CD4-positive, alpha-beta T cell treated with Interleukin-2 at 100 ng/mL for 4 hours (primary cell): ENCODE measurements around the gene IL1RAPL2.
"Not testable (repeated sequence)": the region's sequence is repeated elsewhere in the genome, so short reads cannot be mapped to it uniquely, and the experiment has no call there.

Experiments
- DNase-seq: peaks from one replicate; pipeline ENCODE4 v3.0.0-alpha.2; 2020; ENCODE audit warnings: low spot score

Gene IL1RAPL2

DNA sequence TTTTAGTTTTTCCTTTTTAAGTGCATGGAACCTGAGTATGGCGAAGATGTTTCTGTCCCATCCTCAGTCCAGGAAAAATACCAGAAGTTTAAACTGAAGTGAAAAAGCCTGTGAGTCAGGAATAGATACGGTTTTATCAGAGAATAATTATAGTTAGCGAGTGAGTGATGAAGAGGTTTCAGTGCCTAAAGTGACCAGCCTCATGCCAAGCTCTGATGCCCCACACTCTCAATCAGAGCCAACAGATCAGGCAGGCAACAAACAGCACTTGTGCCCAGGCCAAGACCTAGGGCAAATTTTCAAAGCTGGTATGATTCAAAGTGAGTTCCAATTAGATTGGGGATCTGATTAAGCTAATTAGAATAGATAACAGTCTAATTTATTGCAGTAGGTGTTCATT is 1043.5 kb downstream of the IL1RAPL2 start:
- DNase-seq = no peak

DNA sequence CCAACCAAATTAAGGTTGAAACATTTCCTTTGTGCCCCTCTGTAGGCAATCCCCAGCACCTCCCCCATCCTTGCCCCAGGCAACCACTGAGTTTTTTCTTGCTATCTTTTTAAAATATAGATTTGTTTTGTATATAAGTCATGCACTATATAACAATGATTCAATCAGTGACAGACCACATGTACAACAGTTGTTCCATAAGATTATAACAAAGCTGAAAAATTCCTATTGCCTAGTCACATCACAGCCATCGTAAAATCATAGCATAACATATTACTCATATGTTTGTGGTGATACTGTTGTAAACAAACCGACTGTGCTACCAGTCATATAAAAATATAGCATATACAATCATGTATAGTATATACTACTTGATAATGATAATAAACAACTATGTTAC is 1044.4 kb downstream of the IL1RAPL2 start:
- DNase-seq = no peak

- no peak for DNase-seq
Measured at GRCh38 chrX:105618393-105619101, 1052.5 kb downstream of the IL1RAPL2 start.

DNA sequence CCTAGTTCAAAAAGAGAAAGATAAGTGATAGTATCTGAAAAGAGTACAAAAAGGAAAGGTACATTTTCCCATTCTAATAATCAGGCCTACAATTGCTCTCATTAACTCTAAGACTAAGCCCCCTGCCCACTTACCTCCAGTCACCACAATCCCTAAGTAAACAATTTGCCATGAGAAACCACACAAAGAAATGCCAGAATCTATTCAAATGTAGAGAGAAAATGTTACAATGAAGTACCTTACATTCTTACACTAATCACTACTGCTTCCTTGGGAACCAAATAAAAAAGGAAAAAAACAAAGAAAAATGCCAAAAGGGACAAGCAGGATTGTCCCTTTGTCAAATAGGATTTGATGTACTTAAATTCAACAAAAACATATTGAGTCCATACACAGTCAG is 1068.2 kb downstream of the IL1RAPL2 start:
- DNase-seq = no peak

DNA sequence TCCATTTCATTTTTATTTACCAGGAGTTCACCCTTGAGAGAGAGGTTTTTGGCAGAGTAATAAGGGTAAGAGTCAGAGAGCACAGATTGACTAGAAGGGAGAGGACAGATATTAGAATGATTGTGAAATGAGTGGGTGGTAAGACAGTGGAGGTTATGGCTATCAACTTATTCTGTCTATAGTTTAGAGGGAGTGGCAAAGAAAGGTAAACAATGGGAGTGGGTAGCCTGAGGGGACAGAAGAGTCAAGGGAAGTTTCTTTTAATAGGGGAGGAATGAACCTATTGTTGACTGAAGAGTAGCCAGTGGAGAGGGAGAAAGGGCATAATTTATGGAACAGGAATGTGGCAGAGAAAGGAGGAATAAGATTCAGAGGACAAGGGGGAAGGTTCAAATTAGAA is 1069.8 kb downstream of the IL1RAPL2 start:
- no peak for DNase-seq

GRCh38 chrX:105636667-105637066 is 1070.7 kb downstream of the IL1RAPL2 start:
- DNase-seq = no peak

DNA sequence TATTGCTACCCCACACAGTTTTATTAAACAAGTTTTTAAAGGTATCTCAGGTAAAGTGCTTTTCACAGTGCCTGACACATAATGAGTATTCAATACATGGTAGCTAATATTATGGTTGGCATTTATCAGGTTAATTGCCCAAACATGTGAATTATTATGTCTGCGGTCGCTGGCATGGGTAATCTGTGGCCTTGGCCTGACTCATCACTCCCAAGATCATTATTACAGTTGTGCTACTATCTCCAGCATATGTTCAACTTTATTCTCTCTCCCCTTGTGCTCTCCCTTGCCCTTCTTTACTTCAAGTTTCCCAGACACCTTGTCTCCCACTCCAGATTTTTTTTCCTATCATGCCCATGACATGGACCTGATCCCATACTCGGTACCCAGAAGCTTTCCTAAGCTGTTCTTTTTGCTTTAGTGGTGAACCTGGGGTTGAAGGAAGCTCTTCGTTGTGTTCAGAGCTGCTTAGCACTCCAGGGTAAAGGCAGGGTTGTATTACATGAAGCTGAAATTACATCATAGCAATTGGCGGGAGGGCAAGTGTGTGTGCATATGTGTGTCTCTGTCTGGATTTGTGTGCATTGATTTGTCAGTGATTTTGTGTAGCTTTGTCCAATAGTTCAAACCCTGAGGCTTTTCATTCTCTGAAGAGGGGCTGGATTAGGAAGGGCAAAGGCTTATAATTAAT is 1079.8 kb downstream of the IL1RAPL2 start:
- no peak for DNase-seq

GRCh38 chrX:105646592-105647372 is 1080.8 kb downstream of the IL1RAPL2 start:
- DNase-seq = no peak

DNA sequence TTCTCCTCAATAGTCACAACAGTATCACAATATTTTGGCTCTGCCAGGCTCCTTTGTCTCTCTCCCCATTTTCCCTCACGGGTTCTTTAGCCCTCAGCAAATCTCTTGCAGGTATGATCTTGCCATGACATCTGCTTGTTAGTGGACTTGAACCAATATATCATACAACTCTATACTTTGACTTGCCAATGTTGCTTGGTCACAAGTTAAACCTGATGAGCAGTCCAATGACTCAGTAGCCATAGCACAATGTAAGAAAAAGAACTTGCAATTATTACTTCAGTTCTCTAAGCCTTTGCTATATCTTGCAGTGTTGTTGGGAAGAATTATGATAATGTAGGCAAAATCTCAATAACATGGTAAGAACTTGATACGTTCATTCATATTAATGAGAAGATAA is 1081.8 kb downstream of the IL1RAPL2 start:
- no peak for DNase-seq

DNA sequence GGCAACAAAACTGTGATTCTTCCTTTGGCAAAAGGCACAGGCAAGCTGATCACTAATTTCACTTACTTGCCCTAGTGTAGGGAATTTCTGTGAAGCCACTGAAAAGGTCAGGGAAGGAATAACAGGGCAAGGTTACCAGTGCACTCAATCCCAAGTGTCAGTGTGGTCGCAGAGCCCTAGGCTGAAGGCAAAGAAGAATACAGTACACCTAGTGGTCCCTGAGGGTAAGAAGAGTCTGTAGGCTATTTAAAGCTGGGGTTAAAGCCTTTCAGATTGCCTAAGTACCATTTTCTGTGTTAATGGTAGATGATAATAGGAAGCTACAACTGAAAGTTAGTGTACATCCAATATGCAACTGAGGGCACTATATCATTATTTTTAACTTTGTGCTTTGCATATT is 1082.7 kb downstream of the IL1RAPL2 start:
- DNase-seq = no peak

- DNase-seq = no peak
Measured at GRCh38 chrX:105650577-105650976, 1084.6 kb downstream of the IL1RAPL2 start.

DNA sequence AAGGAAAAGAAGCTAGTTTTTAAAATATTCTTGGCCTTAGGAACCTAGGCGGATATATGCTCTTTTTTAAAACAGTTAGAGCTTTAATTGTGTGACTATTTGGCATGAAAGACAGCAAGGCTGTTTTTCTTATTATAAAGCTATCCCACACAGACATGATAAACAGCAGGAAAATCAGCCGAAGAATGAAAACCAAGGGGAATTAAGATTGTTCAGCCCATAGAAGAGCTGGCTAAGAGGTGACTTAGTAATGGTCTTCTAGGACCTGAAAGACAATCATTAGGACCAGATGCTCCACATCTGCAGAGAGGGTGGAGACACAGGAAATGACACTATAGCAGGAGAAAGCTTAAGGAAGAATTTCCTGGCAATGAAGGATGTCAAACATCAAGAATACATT is 1085.0 kb downstream of the IL1RAPL2 start:
- DNase-seq = no peak

- no peak for DNase-seq
Measured at GRCh38 chrX:105653891-105654290, 1087.9 kb downstream of the IL1RAPL2 start.

GRCh38 chrX:105658136-105658535 is 1092.1 kb downstream of the IL1RAPL2 start:
- no peak for DNase-seq

- no peak for DNase-seq
Measured at GRCh38 chrX:105662248-105662647, 1096.2 kb downstream of the IL1RAPL2 start.

DNA sequence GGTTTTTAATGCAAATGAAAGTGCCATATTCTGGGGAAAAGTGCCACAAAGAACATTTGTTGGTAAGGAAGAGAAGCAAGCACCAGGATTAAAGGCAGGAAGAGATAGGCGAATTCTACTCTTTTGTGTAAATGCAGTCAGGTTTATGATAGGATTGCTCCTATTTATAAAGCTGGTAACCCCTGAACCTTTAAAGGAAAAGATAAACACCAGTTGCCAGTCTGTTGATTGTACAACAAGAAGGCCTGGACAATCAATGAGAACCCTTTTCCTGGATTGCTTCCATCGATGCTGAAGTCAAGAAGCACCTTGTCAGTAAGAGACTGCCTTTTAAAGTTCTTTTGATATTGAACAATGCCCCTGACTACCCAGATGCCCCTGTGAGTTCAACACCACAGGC is 1098.2 kb downstream of the IL1RAPL2 start:
- no peak for DNase-seq

DNA sequence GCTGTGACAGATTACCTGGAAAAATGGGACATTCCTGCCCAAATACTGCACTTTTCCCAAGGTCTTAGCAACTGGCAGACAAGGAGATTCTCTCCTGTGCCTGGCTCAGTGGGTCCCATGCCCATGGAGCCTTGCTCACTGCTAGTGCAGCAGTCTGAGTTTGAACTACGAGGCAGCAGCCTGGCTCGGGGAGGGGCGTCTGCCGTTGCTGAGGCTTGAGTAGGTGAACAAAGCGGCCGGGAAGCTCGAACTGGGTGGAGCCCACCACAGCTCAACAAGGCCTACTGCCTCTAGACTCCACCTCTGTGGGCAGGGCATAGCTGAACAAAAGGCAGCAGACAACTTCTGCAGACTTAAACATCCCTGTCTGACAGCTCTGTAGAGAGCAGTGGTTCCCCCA is 1118.3 kb downstream of the IL1RAPL2 start:
- DNase-seq = not testable (repeated sequence)

DNA sequence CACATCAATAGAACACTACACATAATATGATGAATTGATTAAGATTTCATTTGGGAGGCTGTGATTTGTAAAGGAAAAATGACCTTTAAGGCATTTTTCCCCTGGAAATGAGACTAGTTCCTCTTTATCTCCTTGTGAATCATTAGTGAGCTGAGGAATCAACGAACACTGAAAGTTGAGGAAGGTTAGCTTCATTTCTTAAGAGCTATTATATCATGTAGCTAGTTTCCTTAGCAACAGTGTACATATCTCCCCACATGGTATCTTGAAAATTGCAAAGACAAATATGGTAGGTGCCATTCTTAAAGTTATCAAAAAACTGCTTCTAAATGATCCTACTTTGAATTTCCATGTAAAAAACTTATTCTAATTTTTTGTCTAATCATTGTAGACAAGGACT is 1128.8 kb downstream of the IL1RAPL2 start:
- no peak for DNase-seq

- no peak for DNase-seq
Measured at GRCh38 chrX:105695451-105695850, 1129.5 kb downstream of the IL1RAPL2 start.

- DNase-seq = no peak
Measured at GRCh38 chrX:105696870-105697269, 1130.9 kb downstream of the IL1RAPL2 start.

DNA sequence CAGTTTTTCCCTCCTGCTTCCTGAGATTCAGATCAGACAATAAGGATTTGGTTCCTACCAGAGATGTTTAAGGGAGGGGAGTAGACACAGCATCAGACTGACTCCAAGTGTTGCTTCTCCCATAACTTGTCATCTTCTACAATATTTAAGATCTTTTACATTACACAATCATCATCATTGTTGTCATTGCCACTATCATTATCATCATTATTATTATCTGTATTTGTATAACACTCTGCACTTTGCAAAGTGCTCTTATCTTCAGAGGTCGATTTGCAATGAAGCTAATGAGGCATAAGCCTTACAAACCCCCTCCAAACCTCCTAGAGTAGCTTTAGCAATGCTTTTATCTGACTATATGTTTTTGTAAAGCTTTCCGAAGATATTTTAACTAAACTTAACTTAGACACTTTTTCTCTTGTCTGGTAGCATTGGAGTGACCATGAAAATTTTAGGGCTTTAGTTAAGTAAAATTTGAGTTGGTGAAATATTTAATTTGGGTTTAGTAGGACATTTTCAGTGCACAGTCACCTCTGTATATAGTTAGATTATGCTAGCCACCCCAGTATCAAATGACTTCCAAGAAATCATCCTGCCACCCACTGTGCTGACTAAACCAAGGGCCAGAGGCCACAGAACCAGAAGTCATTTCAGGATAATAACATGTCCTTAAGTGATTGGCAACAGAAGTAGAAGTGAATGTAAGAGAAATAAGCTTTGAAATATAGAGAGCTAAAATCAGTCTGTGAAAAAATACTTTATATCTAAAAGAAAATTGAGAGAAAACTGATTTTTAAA is 1132.2 kb downstream of the IL1RAPL2 start:
- DNase-seq = no peak

DNA sequence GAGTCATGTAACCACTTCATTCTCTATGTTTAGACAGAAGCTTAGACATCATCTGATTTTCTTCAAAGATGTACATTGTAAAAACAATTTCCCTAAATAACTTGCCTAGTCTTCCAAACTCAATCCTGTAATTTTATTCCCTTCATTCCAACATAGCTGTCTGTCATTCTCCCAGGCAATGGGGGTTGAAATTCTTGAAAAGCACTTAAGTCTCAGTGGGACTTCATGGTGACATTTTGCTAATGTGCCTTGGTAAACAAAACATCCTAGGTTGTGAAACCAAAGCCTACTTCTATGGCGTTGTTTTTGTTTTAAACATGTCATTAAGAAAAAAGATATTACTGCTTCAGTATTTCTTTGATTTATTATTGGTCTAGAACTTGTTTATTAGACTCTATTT is 1134.3 kb downstream of the IL1RAPL2 start:
- no peak for DNase-seq
